GM20431 (cell line): ENCODE data around the gene DPP7.
"Not testable (repeated sequence)": the region's sequence is repeated elsewhere in the genome, so short reads cannot be mapped to it uniquely, and the experiment has no call there.

Experiments used
- in situ Hi-C: fragments of 300-500 bp; cut with MseI, MboI; formaldehyde crosslinking; loops from one replicate; pipeline ENCODE4 v1.15.0; 2020; ENCODE audit warnings: low sequenced_read_pairs; ENCODE audit not compliant: unreplicated experiment

DPP7 gene

DNA sequence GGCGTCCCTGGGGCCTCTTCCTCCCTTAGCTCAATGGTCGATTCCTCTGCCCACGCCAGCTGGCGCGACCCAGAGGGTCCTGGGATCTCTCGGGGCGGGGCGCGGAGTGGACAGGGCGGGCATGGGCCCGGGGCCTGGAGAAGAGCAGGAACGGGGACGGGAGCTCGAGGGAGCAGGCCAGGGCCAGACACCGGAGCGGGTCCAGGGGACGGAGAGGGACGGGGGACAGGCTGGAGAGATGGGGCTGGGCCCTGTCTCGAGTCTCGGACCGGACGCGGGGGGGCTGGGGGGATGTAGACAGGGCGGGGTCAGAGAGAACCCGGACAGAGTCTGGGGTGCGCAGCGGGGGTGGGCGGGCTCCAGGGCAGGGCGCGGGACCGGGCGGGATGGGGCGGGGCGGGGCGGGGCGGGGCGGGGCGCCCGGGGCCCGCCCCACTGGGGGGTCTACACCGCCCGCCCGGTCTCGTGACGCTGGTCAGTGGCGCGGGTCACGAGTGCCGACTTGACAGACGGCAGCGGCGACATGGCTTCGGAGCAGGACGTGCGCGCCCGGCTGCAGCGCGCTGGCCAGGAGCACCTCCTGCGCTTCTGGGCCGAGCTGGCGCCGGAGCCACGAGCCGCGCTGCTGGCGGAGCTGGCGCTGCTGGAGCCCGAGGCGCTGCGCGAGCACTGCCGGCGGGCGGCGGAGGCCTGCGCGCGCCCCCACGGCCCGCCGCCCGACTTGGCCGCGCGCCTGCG is 37.4 kb downstream of the DPP7 start, which contains the start of gene UAP1L1:
TSS of gene UAP1L1 (plus strand) at position 508 of the 738 bp plus-strand sequence. CDS start at position 524, 16 bp downstream.
- in situ Hi-C loops: no loop called here

DNA sequence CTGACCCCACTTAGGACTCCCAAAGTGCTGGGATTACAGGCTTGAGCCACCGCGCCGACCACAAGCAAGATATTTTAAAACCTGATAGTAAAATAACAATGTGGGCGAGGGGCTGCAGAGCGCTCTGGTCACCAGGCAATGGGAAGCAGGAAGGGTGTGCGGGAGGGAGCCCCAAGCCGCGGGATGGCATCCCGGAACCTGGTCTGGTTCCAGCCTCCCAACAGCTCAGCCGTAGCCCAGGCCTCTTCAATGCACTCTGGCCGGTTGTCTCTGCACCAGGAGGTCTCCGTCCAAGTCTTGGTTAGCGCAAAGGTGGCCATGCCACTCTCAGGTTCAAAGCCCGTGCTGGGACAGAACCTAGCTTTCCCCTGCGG is 37.9 kb downstream of the DPP7 start:
- in situ Hi-C loops: no loop called here

- in situ Hi-C loops: no loop called here
Measured at GRCh38 chr9:137075275-137075775, 39.2 kb downstream of the DPP7 start.

DNA sequence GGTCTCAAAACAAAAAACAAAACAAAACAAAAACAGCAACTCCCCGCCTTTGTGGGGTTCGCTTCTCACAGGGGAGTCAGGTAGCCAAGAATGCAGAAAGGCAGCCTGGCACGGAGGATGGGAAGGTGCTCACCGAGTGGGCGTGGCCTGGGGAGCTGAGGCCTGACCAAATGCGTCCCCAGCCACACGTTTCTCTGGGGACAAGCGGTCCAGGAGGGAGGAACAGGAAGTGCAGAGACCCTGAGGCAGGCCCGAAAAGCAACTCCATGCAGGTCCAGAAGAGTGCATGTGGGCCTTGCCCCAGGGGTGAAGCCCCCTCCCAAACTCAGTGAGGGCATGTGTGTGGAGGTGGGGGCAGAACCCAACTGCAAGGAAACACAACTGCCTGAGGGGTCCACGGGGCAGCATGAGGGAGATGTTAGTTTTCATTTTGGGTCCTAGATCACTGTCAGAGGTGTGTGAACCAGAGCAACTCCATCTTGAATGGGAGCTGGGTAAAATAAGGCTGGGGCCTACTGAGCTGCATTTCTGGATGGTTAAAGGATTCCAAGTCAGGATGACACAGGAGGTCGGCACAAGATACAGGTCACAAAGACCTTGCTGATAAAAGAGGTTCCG is 39.8 kb downstream of the DPP7 start:
- in situ Hi-C loops: no loop called here

- in situ Hi-C loops: no loop called here
Measured at GRCh38 chr9:137073992-137074399, 40.5 kb downstream of the DPP7 start.

DNA sequence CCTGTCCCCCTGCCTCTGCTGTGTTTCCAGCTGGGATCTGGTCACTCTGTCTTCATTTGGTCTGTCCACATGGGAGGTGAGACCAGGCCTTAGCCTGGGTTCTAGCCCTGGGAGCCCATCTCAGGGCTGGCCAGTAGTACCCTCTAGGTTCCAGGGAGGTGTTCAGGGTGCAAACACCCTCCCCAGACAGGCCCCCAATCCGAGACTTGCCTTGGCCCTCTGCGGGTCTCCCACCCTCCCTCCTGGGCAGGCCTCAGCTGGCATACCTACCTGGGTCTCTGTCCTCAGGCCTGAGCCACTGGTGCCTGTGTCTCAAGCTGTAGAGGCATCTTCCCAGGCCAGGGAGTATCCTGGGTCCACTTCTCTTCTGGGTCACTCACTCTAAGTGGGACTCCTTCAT is 43.3 kb downstream of the DPP7 start:
- in situ Hi-C loops: no loop called here

DNA sequence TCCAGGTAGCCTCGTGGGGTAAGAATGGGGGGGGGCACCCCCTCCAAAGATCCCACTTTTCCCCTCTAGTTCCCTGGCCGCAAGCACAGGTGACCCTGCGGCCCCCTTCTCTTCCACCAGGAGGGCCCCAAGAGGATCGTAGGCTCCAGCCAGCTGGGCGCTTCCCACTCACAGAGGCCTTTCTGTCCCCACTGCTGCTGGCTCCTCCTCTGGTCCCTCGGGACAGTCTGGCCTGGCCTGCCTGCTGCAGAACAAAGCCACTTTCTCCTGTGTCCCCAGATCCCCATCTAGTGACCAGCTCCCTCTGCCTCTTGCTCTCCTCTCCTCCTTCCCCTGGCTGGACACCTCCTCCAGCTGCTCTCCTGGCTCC is 43.6 kb downstream of the DPP7 start:
- in situ Hi-C loops: no loop called here

- in situ Hi-C loops: no loop called here
Measured at GRCh38 chr9:137070201-137070905, 44.2 kb downstream of the DPP7 start, which contains the start of gene SAPCD2. Gene SAPCD2 (minus strand): TSS chr9:137070557. CDS start chr9:137070460, 97 bp downstream.

GRCh38 chr9:137069508-137070091 is 44.9 kb downstream of the DPP7 start:
- in situ Hi-C loops: no loop called here

DNA sequence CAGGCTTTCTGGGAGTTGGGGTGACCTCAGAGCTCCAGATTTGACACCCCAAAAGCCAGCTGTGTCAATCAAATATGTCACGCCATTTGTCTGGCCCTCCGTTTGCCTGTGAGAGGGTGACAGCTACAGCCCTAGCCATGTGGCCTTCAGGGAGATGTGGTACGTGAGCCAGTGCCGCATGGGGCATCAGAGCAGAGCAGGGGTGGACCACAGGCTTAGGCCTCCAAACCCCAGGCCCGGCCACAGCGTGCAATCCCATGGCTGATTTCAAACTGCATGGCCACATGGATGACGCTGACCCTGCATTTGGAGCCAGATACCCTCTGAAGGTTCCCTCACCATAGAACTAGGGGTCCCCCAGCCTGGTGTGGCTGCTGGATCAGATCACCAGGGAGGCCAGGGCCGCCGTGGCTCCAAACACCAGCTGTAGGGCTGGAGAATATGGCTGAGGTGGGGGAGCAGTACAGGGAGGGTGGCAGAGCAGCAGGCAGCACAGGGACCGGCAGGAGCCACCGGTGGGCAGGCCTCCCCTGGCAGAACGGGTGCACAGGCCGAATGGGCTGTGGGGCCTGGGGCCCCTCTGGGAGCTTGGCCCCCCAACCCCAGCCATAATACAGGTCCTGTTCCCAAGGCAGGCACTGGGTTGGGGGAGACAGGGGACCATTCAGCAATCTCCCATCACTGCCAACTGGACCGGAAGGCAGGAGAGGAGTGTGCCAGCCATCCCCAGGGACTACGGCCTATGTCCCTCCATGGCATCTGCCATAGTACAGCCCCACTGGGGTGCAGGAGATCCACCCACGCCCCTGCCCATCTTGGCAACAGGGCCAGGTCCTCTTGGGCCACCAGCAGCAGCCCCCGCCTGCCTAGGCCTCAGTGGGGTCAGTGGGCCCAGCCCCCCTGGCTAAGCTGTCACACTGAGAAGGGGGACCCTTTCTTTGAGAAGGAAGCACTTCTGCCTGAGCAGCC is 45.7 kb downstream of the DPP7 start:
- in situ Hi-C loops: no loop called here

DNA sequence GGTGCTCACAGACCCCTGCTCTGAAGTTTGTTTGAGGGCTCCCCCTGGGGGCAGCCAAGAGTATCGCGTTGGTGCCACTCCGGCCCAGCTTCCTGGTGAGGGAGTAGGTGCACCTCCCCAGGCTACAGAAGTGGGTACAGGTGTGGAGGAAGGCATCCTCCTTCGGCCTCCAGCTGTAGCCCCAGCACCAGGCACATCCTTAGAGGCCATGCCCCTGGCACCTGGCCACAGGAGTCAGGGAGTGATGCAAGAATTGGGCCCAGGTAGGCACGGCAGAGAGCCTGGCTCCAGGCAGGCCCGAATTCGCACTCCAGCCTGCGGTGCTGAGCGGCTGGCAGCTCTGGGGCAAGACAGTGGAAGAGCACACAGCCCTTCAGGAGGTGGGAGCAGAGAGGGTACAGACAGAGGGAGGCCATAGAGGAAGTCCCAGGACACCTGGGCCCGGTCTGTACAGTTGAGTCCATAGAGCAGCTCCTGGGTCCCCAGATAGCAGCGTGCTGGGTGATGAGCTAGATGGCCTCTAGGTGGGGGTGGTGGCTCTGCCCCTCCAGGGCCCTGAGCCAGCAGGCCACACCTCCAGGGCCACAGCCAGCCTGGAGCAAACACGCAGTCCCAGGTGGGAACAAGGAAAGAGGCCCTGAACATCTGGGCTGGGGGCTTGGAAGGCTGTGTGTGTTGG is 46.5 kb downstream of the DPP7 start:
- in situ Hi-C loops: no loop called here

DNA sequence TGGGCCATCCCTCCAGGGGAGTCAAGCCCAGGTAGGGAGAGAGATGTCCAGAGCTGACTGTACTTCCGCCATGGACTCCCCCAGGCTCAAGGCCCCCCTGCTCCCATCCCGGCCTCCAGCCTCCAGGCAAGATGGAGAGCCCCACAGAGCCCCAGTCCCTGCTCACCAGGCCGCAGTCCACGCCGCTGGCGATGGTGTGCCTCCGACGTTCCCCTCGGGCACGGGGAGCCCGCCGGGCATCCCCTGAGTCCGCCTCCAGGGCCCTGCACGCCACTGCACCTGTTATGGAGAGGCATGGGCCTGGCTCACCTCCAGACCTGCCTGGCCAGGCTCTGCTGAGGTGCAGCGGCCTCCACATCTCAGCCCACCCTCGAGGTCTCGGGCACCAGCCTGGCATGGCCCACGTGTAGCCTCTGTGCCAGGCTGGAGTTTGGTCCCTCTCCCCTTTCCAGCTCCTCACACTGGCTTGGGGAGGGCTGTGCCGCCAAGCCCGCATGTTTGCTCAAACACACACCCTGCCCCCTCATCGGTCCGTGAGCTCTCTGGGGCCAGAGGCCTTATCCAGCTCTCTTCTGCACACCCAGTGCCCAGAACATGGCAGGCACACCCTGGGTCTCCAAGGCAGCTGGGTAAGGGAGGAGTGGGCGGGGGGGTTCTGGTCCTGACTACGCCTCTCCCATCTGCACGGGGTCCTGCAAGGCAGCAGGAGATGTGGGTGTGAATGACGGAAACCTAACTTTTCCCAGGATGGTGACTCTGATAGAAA is 48.3 kb downstream of the DPP7 start:
- in situ Hi-C loops: no loop called here

DNA sequence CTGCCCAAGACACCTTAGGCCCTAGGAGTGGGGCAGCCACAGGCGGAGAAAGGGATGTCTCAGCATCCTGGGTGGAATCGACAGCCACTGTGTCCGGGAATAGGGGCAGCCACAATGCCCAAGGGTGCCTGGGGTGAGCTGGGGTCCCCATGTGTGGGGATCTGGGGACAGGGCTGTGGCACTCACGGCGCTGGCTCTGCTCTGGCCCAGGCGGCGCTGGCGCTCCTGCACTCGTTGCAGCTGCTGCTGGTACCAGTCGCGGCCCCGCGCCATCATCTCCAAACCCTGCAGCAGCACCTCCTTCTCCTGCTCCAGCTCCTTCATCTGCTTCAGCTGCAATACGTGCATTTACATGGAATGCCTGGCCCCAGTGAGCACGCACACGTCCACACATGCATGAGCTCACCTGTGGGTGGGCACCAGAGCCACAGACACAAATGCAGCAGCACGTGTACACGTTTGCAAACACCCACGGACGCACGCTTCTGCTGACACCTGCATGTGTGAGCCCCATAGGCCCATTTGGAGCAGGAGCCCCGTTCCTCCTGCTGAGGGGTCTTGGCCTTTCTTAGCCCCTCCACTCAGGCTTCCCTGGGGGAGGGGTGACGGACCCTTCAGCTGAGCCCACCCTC is 49.1 kb downstream of the DPP7 start:
- in situ Hi-C loops: no loop called here

DNA sequence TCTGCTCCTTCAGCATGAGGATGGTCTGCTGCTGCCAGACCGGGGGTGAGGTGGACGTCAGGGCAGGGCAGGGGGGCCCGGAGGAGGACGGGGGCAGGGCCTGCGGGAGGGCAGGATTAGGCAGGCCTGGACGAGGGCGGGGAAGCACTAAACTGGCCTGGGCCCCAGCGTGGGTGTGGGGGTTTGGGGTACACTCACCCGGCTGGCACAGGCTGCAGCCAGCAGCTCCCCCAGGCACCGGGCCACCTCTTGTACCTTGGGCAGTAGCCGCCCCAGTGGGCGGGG is 49.7 kb downstream of the DPP7 start:
- in situ Hi-C loops: no loop called here

- in situ Hi-C loops: no loop called here
Measured at GRCh38 chr9:137064027-137064879, 50.3 kb downstream of the DPP7 start.

DNA sequence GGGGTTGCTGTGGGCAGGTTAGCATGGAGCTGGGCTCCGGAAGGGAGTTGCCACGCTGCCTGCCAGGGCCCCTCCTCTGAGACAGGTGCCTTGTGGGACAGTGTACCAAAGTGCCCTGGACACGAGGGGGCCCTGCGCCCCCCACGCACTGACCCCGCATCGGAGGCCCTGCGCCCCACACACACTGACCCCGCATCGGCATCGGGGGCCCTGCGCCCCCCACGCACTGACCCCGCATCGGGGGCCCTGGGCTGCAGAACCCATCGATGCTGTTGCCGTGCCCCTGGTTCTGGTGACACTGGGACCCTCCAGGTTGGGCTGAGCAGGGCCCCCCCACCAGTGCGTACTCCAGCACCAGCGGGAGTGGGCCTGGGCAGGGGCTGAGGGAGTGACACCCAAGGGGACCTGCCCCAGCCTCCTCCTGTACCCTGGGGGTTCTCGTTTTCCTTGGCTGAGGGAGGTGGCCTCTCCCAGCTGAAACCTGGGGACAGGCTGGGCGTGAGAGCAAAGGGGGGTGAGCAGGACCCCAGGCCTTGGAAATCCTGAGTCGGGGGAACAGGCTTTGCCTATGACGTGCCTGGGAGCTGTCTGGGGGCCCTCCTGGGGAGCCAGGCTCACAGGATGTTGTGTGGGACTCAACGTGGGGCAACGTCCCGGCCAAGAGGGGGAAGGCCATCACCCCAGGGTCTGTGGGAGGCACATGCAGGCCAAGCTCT is 51.1 kb downstream of the DPP7 start:
- in situ Hi-C loops: no loop called here

DNA sequence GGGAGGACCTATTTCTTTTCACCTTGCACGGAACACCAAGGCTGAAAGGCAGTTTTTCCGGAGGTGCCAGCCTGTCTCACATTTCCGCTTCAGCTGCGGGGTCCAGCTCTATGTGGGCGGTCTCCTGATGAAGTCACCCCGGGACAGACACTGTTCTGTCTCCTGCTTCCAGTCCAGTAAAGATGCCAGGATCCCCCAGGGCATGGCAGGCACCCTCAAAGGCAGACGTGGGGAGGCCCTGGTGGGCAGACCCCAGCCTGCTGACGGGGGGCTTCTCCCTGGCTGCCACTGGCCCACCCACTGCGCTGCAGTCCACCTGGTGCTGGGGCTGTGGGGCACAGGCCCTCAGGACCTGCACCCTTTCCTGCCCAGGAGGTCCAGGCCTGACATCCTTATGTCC is 51.7 kb downstream of the DPP7 start:
- in situ Hi-C loops: not testable (repeated sequence)
